CD14-positive monocyte (primary cell): ENCODE measurements around the gene CNTNAP2. TPM values are rescaled to one million over a fixed set of nuclear protein-coding genes. Genes with fewer than 3 reads are reported as not detected.

Experiments
- DNase-seq, 3 donors: peaks; one replicate each; pipeline ENCODE4 v3.0.0-alpha.2; 2011 to 2022
- H2AFZ ChIP-seq: 2 replicates; pipeline ENCODE4 v1.6.0; 2012; ENCODE audit warnings: mild to moderate bottlenecking, low read depth, low read length, inconsistent platforms; ENCODE audit not compliant: insufficient read depth, poor library complexity, severe bottlenecking
- H3K27ac ChIP-seq, 2 donors: 1 replicate in 1 of 2; 2 replicates in 1 of 2; pipeline ENCODE4 v1.5.1; 2012 to 2013; ENCODE audit warnings: low read length in 2 of 2, control low read depth in 1 of 2, inconsistent platforms in 1 of 2, low read depth in 1 of 2, mild to moderate bottlenecking in 1 of 2
- H3K27me3 ChIP-seq, 2 donors: one replicate each; pipeline versions ENCODE4 v1.6.0 to v1.6.1; 2011 to 2013; ENCODE audit warnings: low read length in 2 of 2; ENCODE audit not compliant: control insufficient read depth in 2 of 2, insufficient read depth in 2 of 2
- H3K36me3 ChIP-seq, 2 donors: replicated peaks in 1 of 2; 1 replicate in 1 of 2; 2 replicates in 1 of 2; pipeline versions ENCODE4 v1.5.1 to v1.6.1; 2012 to 2013; ENCODE audit warnings: low read length in 2 of 2, control low read depth in 1 of 2, inconsistent platforms in 1 of 2, mild to moderate bottlenecking in 1 of 2; ENCODE audit not compliant: insufficient read depth in 2 of 2, control insufficient read depth in 1 of 2
- H3K4me1 ChIP-seq, 2 donors: 1 replicate in 1 of 2; 2 replicates in 1 of 2; pipeline versions ENCODE4 v1.5.1 to v1.6.1; 2012 to 2013; ENCODE audit warnings: low read length in 2 of 2, control low read depth in 1 of 2, inconsistent platforms in 1 of 2, mild to moderate bottlenecking in 1 of 2, moderate library complexity in 1 of 2; ENCODE audit not compliant: insufficient read depth in 2 of 2, control insufficient read depth in 1 of 2
- H3K4me2 ChIP-seq: replicated peaks from 2 replicates; pipeline ENCODE3; 2012; ENCODE audit warnings: low read length, moderate library complexity, mild to moderate bottlenecking; ENCODE audit not compliant: poor library complexity, severe bottlenecking; ENCODE audit errors: extremely low read depth
- H3K4me3 ChIP-seq, 3 experiments: fragments of 200-600 bp in 1 of 3; sonication (generic) in 1 of 3; replicated peaks in 1 of 3; 1 replicate in 2 of 3; 2 replicates in 1 of 3; pipeline ENCODE4 v1.5.1; 2011 to 2013; ENCODE audit warnings: low read length in 3 of 3, mild to moderate bottlenecking in 3 of 3, control low read depth in 2 of 3, low read depth in 2 of 3, inconsistent platforms in 1 of 3, moderate library complexity in 1 of 3
- H3K79me2 ChIP-seq: 2 replicates; pipeline ENCODE4 v1.6.0; 2012; ENCODE audit warnings: mild to moderate bottlenecking, control low read depth, inconsistent platforms, low read length, moderate library complexity; ENCODE audit not compliant: insufficient read depth
- H3K9ac ChIP-seq: 2 replicates; pipeline ENCODE4 v1.6.0; 2017; ENCODE audit warnings: low read length, mild to moderate bottlenecking; ENCODE audit not compliant: insufficient read depth, poor library complexity, severe bottlenecking
- H3K9me3 ChIP-seq, 2 donors: replicated peaks in 1 of 2; 1 replicate in 1 of 2; 2 replicates in 1 of 2; pipeline versions ENCODE4 v1.5.1 to v1.6.1; 2012 to 2013; ENCODE audit warnings: low read length in 2 of 2, control low read depth in 1 of 2; ENCODE audit not compliant: control insufficient read depth in 1 of 2, insufficient read depth in 1 of 2
- H4K20me1 ChIP-seq: 2 replicates; pipeline ENCODE4 v1.6.0; 2012; ENCODE audit warnings: mild to moderate bottlenecking, low read length, control low read depth, moderate library complexity; ENCODE audit not compliant: insufficient read depth
- H3K27ac Mint-ChIP-seq, 7 donors: one replicate each; pipeline ENCODE4 v1.8.0; 2020; ENCODE audit warnings: mild to moderate bottlenecking in 7 of 7, mixed read lengths in 7 of 7, moderate library complexity in 6 of 7, inconsistent platforms in 2 of 7
- H3K27me3 Mint-ChIP-seq, 3 donors: one replicate each; pipeline ENCODE4 v1.8.0; 2021 to 2022; ENCODE audit warnings: low read depth in 3 of 3, mild to moderate bottlenecking in 3 of 3, mixed read lengths in 3 of 3, moderate library complexity in 3 of 3, inconsistent platforms in 1 of 3
- H3K36me3 Mint-ChIP-seq, 2 donors: one replicate each; pipeline ENCODE4 v1.8.0; 2020; ENCODE audit warnings: mixed read lengths in 2 of 2, inconsistent platforms in 1 of 2, mild to moderate bottlenecking in 1 of 2
- H3K4me1 Mint-ChIP-seq: one replicate; pipeline ENCODE4 v1.8.0; 2020; ENCODE audit warnings: mild to moderate bottlenecking, mixed read lengths
- H3K4me3 Mint-ChIP-seq, 2 donors: one replicate each; pipeline ENCODE4 v1.8.0; 2020; ENCODE audit warnings: mild to moderate bottlenecking in 2 of 2, mixed read lengths in 2 of 2, moderate library complexity in 1 of 2
- H3K9me3 Mint-ChIP-seq, 7 donors: one replicate each; pipeline ENCODE4 v1.8.0; 2020 to 2022; ENCODE audit warnings: mixed read lengths in 7 of 7, mild to moderate bottlenecking in 6 of 7, moderate library complexity in 6 of 7, inconsistent platforms in 2 of 7
- WGBS: methylation state at CpG from one replicate; pipeline ENCODE4 v1.1.5; 2013; ENCODE audit warnings: missing lambda C conversion rate; ENCODE audit not compliant: insufficient coverage; 5-methylcytosine and 5-hydroxymethylcytosine counted together
- intact Hi-C, 2 donors: fragments of 100-400 bp; cut with micrococcal nuclease; formaldehyde crosslinking; loops; one replicate each; pipeline versions ENCODE4 v1.15.0 to v1.15.1; 2023
- polyA plus RNA-seq, 3 donors: library from polyadenylated mRNA; depleted of rRNA in 1 of 3; unstranded in 2 of 3; stranded (reverse) in 1 of 3; fragments of 300-500 nt in 2 of 3; fragments of >200 nt in 1 of 3; fragmentation: Illumina TruSeq in 2 of 3; gene quantifications; 1 replicate in 2 of 3; 2 replicates in 1 of 3; pipeline ENCODE4 v1.2.3, GENCODE V29; 2012 to 2021
- TF ChIP-seq, protein P1 (sequence below): fragments of 200-600 bp; IDR thresholded peaks from one replicate; pipeline ENCODE4 v1.8.0; 2022; ENCODE audit warnings: antibody characterized with exemption, mild to moderate bottlenecking

Gene CNTNAP2
- polyA plus RNA-seq, 3 donors: 0.01 TPM; not detected in 2

- no peaks in the 10 kb centered on the region for H3K4me1 Mint-ChIP-seq
- Histone ChIP-seq H4K20me1 (no peaks in the 10 kb centered on the region), H3K27ac (no peak overlapping the region), H3K4me2 (no peak overlapping the region), H3K36me3 (no peaks in the 10 kb centered on the region), H3K9me3 (no peaks in the 10 kb centered on the region), H3K4me1 (no peaks in the 10 kb centered on the region), H3K4me3 (no peak overlapping the region), H2AFZ (no peak overlapping the region), H3K9ac (no peak overlapping the region), H3K27me3 (no peaks in the 10 kb centered on the region), H3K79me2 (no peaks in the 10 kb centered on the region)
- no peaks in the 10 kb centered on the region for H3K36me3 Mint-ChIP-seq
- no peaks in the 10 kb centered on the region for H3K27me3 Mint-ChIP-seq
- H3K4me3 Mint-ChIP-seq: no peak overlapping the region
- peaks cover 0 to 3% (median 0%) of the 10 kb centered on the region in 7 donors for H3K9me3 Mint-ChIP-seq
- TF ChIP-seq, protein P1, sequence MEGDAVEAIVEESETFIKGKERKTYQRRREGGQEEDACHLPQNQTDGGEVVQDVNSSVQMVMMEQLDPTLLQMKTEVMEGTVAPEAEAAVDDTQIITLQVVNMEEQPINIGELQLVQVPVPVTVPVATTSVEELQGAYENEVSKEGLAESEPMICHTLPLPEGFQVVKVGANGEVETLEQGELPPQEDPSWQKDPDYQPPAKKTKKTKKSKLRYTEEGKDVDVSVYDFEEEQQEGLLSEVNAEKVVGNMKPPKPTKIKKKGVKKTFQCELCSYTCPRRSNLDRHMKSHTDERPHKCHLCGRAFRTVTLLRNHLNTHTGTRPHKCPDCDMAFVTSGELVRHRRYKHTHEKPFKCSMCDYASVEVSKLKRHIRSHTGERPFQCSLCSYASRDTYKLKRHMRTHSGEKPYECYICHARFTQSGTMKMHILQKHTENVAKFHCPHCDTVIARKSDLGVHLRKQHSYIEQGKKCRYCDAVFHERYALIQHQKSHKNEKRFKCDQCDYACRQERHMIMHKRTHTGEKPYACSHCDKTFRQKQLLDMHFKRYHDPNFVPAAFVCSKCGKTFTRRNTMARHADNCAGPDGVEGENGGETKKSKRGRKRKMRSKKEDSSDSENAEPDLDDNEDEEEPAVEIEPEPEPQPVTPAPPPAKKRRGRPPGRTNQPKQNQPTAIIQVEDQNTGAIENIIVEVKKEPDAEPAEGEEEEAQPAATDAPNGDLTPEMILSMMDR: no peak
- no peak for DNase-seq
- WGBS: 100% methylated on average over 2 of the region's 3 CpGs
- intact Hi-C loops: no loop called here
- no peak overlapping the region for H3K27ac Mint-ChIP-seq
Observed at GRCh38 chr7:146713934-146714333, 597.3 kb downstream of the CNTNAP2 start.

DNA sequence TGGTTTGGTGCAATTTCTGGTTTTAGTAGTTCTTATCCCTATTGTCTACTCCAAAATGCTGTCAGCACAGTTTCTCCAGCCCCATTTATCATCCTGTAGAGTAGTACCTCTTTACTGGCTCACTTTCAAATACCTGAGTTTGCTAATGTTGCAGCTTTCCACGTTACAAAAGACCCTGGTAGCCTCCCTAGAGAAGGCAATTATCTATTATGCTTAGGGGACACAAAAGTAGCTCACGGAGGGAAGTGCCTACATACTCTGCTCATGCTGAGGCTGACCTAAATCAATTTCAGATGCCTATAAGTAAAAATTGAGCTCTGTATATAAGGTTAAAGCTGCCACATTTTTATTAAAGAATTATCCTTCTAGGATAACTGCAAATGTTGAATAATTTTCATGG is 603.6 kb downstream of the CNTNAP2 start:
- H3K9me3 Mint-ChIP-seq: peaks cover 0 to 6% (median 2%) of the 10 kb centered on the region in 7 donors
- H3K79me2 ChIP-seq: no peaks in the 10 kb centered on the region
- TF ChIP-seq, protein P1: no peak
- no CpG with 5 or more reads among the region's 2 CpGs for WGBS
- no peaks in the 10 kb centered on the region for H3K36me3 Mint-ChIP-seq
- no peak overlapping the region for H3K4me3 Mint-ChIP-seq
- H3K27ac ChIP-seq: no peak overlapping the region
- H2AFZ ChIP-seq: no peak overlapping the region
- H3K36me3 ChIP-seq: no peaks in the 10 kb centered on the region
- no peak overlapping the region for H3K4me2 ChIP-seq
- no peak overlapping the region for H3K27ac Mint-ChIP-seq
- no peaks in the 10 kb centered on the region for H3K4me1 Mint-ChIP-seq
- intact Hi-C loops: no loop called here
- no peak overlapping the region for H3K9ac ChIP-seq
- no peaks in the 10 kb centered on the region for H3K4me1 ChIP-seq
- H3K4me3 ChIP-seq: no peak overlapping the region
- H3K9me3 ChIP-seq: peaks cover 0 to 2% of the 10 kb centered on the region in 2 donors
- H3K27me3 ChIP-seq: no peaks in the 10 kb centered on the region
- H3K27me3 Mint-ChIP-seq: peaks cover 0 to 1% (median 0%) of the 10 kb centered on the region in 3 donors
- DNase-seq: no peak
- no peaks in the 10 kb centered on the region for H4K20me1 ChIP-seq
